WERI-Rb-1 (cell line): Measurements from ENCODE around the gene COPB2.
A peak's percentile ranks its signal among the peaks of the same experiment; 100 is the strongest.

Experiments used
- DNase-seq: peaks from one replicate; pipeline ENCODE4 v3.0.0-alpha.2; 2020
- H3K27ac ChIP-seq: fragments of 250-450 bp; sonication (Bioruptor Pico); 2 replicates; pipeline ENCODE4 v1.5.1; 2020; ENCODE audit warnings: mild to moderate bottlenecking, moderate library complexity
- H3K27me3 ChIP-seq: fragments of 250-450 bp; sonication (Bioruptor Pico); 2 replicates; pipeline ENCODE4 v1.5.1; 2021; ENCODE audit warnings: mild to moderate bottlenecking, low read depth, moderate library complexity; ENCODE audit not compliant: insufficient read depth, severe bottlenecking
- H3K36me3 ChIP-seq: fragments of 250-450 bp; sonication (Bioruptor Pico); 2 replicates; pipeline ENCODE4 v1.5.1; 2020; ENCODE audit warnings: mild to moderate bottlenecking, moderate library complexity
- H3K4me3 ChIP-seq: 2 replicates; pipeline ENCODE4 v1.5.1; 2011; ENCODE audit warnings: low read depth, mild to moderate bottlenecking, control low read depth, low read length
- H3K9me3 ChIP-seq: fragments of 250-450 bp; sonication (Bioruptor Pico); 2 replicates; pipeline ENCODE4 v1.5.1; 2021; ENCODE audit warnings: mild to moderate bottlenecking, moderate library complexity; ENCODE audit not compliant: severe bottlenecking
- CTCF ChIP-seq: IDR thresholded peaks from 2 replicates; pipeline ENCODE4 v1.5.1; 2011; ENCODE audit warnings: low read depth, mild to moderate bottlenecking, control low read depth, inconsistent platforms, low read length

Gene COPB2

GRCh38 chr3:139389552-139390368, at the start of gene COPB2:
TSS of gene COPB2 (minus strand) at chr3:139389647. CDS start at chr3:139389550, 97 bp downstream.
- no peaks in the 10 kb centered on the region for H3K9me3 ChIP-seq
- no peak for TF ChIP-seq CTCF
- peak; percentile 99 for DNase-seq
- H3K27ac ChIP-seq, result peak within 1 kb of the TSS; percentile 97
- peak within 1 kb of the TSS; percentile 74 for H3K4me3 ChIP-seq
- H3K27me3 ChIP-seq, result no peaks in the 10 kb centered on the region
- peaks cover 21% of the 10 kb centered on the region for H3K36me3 ChIP-seq

DNA sequence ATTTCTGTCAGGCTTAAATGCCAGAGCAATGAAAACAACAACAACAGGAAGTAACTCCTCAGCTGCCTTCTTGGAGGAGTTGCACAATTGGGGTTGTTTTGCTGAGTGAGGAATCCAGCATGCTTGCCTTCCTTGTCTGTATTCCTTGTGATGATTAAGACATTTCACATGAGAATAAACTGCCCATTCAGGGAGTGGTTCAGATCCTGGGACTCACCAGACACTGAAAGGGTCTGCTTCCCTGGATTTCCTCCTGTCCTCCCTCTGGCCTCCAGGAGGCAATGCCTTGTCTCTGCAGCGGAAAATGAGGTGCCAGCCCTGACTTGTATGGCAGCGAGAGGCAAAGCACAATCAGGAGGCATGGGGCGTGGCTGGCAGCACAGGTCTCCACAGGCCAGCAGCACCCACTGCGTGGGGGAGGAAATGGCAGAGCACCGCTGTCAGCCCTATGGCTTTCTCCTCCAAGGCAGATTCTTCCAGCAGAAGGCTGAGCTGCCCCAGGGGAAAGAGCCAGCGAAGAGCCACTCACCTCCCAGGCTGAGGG, 45.4 kb upstream of the COPB2 start:
- Histone ChIP-seq H3K27me3 (no peaks in the 10 kb centered on the region), H3K4me3 (no peak overlapping the region), H3K27ac (no peak overlapping the region), H3K9me3 (no peaks in the 10 kb centered on the region), H3K36me3 (no peaks in the 10 kb centered on the region)
- TF ChIP-seq CTCF, result no peak
- DNase-seq, result no peak

DNA sequence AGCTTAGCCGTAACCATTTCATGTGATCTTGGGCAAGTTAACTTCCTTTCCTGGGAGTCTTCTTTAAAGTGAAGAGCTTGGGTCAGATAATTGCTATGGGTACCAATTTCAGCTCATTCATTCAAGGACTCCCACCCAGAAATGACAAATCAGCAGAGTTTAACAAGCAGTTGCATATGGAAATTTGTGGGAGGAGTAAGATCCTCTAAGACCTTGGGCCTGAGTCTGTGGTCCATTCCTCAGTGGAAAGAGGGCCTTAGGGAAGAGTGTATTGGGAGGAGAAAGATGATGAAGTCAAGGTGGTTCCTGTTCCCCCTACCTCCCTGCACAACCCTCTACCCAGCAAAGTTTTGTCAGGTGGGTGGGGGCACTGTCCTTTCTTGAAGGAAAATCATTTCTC, 44.8 kb upstream of the COPB2 start:
- Histone ChIP-seq H3K9me3 (no peaks in the 10 kb centered on the region), H3K36me3 (no peaks in the 10 kb centered on the region), H3K27me3 (no peaks in the 10 kb centered on the region), H3K4me3 (no peak overlapping the region), H3K27ac (no peak overlapping the region)
- TF ChIP-seq CTCF, result no peak
- DNase-seq, result no peak

GRCh38 chr3:139433089-139433488, 43.6 kb upstream of the COPB2 start:
- no peak overlapping the region for H3K4me3 ChIP-seq
- H3K9me3 ChIP-seq, result no peaks in the 10 kb centered on the region
- H3K36me3 ChIP-seq, result no peaks in the 10 kb centered on the region
- H3K27ac ChIP-seq, result no peak overlapping the region
- DNase-seq, result no peak
- no peaks in the 10 kb centered on the region for H3K27me3 ChIP-seq
- no peak for TF ChIP-seq CTCF

- Histone ChIP-seq H3K4me3 (no peak overlapping the region), H3K27me3 (no peaks in the 10 kb centered on the region), H3K27ac (no peak overlapping the region), H3K9me3 (no peaks in the 10 kb centered on the region), H3K36me3 (no peaks in the 10 kb centered on the region)
- DNase-seq, result no peak
- TF ChIP-seq CTCF, result no peak
These were observed 41.0 kb upstream of the COPB2 start for GRCh38 chr3:139430493-139430892.
